GM12872 (cell line): Measurements from ENCODE around the gene BCL2.

Experiments
- TF ChIP-seq, protein P1 (sequence below): IDR thresholded peaks from 3 replicates; pipeline ENCODE4 v1.5.1; 2011; ENCODE audit warnings: low read depth, mild to moderate bottlenecking, low read length, moderate library complexity; ENCODE audit not compliant: insufficient read depth

BCL2 gene

DNA sequence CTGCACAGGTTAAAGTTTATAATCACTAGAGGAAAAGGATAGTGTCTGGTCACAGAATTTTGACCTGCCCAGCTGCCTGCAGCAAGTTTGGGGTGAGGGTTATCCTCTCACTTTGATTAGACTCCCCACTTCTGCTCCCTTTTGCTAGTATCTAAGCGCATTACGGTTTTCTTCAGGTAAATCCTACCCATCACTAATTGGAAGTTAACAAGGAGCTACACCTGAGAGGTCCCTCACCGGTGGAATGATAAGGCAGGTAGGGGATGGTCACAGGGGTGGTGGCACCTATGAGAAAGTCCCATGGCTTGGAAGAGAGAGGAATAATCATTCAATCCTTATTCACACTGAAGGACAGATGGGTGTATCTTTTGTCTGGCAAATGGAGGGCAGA is 7.6 kb downstream of the BCL2 start:
- TF ChIP-seq, protein P1, sequence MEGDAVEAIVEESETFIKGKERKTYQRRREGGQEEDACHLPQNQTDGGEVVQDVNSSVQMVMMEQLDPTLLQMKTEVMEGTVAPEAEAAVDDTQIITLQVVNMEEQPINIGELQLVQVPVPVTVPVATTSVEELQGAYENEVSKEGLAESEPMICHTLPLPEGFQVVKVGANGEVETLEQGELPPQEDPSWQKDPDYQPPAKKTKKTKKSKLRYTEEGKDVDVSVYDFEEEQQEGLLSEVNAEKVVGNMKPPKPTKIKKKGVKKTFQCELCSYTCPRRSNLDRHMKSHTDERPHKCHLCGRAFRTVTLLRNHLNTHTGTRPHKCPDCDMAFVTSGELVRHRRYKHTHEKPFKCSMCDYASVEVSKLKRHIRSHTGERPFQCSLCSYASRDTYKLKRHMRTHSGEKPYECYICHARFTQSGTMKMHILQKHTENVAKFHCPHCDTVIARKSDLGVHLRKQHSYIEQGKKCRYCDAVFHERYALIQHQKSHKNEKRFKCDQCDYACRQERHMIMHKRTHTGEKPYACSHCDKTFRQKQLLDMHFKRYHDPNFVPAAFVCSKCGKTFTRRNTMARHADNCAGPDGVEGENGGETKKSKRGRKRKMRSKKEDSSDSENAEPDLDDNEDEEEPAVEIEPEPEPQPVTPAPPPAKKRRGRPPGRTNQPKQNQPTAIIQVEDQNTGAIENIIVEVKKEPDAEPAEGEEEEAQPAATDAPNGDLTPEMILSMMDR = no peak

DNA sequence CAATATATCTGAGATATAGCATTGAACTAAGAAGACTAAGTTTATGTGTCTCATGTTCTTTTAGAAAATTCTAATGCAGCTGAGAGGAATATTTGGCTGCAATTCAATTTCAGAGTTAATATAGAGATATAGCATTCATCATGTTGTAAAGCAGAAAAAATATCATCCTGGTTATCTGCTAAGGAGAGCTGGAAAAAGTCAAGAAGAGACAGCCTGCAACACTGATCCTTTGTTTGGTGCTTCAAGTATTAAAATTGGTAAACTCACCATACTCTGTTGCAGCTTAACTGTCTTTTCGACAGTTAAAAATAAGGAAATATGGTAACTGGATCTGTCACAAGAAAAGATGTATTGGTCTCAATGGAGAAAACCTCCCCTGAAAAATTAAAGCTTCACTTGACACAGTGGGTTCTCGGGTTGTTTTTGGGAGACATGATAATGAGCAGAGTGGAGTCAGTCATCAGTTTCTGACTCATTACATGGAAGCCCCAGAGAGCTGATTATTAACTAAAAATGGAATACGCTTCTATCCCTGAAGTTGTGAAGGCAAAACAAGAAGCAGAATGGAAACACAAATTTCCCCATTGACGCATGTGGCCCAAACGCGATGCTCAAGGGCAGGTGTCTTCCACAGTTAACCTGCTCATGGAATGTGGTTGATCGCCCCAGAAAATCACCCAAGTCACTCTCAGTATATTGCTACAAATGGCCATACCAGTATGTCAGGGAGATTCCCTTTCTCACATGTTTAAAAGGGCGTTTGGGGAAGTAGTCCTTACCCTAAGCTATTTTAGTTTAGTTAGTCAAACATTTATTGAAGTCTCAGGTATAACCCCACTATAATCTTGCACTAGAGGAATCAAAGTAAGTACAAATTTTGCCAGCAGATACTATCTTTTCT is 8.2 kb downstream of the BCL2 start:
- TF ChIP-seq, protein P1 = no peak

DNA sequence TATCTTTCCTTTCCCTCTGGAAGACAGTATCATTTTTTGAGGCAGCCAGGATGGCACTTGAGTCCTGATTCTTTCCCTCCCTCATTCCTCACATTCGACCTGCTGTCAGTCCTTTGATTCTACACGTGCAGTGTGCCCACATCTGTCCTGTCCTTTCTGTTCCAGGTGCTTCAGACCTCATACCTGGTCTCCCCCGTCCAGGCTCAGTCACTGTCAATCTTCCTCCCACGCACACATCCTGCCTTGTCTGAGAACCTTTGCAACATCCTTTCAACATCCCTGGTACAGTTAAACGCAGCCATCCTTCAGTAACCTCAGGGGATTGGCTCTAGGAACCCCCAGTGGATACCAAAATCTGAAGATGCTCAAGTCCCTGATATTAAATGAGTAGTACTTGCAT is 10.1 kb downstream of the BCL2 start:
- TF ChIP-seq, protein P1 = no peak

DNA sequence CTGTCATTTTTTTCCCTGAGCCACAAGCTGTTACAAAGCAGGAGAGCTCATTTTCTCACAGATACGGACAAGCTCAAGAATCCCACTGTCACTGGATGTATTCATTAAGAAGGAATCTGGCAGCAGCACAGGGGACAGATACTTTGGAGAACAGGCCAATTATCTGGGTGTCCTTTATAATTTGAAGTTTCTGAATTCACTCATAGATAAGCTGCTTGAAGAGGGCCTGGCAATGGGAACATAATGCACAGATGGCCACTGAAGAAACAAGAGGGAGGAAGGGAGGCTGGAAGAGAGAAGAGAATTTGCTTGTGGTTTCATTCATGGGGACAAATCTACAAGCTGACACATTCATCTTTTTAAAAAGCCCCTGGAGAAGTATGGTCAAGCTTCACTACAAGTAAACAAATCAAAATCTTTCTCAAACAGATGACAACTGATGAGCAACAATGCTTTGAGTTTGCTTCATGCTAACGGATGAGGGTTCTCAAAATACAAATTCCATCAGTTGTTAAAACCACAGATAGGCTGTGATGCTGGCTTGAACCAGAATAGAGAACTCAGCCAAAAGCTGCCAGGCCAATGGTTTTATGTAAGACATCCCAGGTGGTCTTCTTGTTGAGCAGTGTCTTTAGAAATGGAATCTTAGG is 11.9 kb downstream of the BCL2 start:
- TF ChIP-seq, protein P1 = no peak

DNA sequence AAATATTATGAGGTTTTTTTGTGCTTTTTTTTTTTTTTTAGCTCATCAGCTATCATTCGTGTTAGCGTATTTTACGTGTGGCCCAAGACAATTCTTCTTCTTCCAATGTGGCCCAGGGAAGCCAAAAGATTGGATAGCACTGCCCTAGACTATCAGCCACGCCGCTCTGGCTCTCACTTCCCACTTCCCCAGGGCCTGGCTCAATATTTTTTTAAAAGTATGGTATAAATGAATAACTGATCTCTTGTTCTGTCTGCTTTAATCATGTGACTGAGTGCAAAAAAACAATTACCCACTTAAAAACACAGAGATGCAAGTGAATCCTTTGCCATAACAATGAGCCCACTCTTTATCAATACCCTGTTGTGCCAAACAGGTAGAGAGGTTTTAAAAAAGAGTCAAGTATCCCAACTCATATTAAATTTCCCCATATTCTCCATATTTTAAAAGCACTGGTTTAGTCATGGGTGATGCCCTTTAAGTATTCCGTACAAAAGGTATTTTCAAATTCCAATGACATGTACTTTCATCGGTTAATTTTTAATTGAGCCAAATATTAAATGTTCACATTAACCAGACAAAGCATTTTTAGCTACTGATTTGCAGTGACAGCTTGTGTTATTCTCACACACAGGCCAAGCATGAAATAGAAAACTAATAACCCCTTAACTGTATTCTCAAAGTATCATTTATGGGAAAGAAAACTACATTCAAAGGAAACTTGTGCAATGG is 12.6 kb downstream of the BCL2 start:
- TF ChIP-seq, protein P1 = no peak

DNA sequence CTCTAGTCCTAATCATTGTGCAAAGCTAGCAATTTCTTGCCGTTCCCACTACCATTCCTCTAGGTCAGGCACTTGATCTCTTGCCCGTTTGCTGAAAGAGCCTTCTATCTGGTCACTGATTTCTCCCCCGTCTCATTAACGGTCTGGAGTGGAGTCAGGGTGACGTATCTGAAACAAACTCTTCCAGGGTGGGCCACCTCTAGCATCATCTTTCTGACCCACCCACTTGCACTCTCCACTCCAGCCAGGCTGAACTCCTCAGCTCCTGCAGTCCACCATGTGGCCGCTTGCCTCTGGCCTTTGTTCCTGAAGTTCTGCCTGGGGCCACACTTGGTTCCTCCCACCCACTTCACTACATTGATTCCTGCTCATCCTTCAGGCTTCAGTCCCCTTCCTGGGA is 13.3 kb downstream of the BCL2 start:
- TF ChIP-seq, protein P1 = no peak

DNA sequence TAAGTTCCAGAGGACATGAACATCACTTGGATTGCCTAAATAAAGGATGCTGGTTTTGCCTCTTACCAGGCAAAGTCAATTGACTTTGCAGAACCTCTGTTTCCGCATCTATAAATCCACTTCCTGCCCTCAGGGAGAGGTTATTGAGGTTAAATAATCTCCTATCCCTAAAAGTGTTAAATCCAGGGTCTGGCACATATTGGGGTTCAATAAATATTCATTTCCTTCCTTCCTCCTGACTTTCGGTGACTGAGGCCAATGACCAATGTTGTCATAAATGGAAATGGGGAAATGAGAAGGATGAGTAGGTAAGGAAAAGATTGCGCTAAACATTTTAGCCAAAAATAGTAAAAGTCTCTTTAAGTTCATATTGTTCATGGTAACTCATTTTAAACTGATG is 16.0 kb downstream of the BCL2 start:
- TF ChIP-seq, protein P1 = no peak
